GM18873 (cell line): ENCODE data around the gene KNTC1.
"Not testable (repeated sequence)": the region's sequence is repeated elsewhere in the genome, so short reads cannot be mapped to it uniquely, and the experiment has no call there.

ENCODE experiments used
- ATAC-seq: cut with Tn5 transposase; IDR thresholded peaks from one replicate; pipeline ENCODE4 v1.9.1; 2021; ENCODE audit warnings: mild to moderate bottlenecking, moderate library complexity, moderate number of reproducible peaks; ENCODE audit not compliant: unreplicated experiment, low FRiP score

KNTC1 gene

GRCh38 chr12:122526683-122527477, at the start of gene KNTC1, which contains the start of gene RSRC2:
Gene KNTC1 (plus strand): TSS chr12:122527249. CDS start chr12:122530064, 2,815 bp downstream.
Gene RSRC2 (minus strand): TSS chr12:122526936. CDS start chr12:122526853, 83 bp downstream.
- ATAC-seq: peak; percentile 84

- no peak for ATAC-seq
Observed at GRCh38 chr12:122480753-122481152, 46.3 kb upstream of the KNTC1 start.

GRCh38 chr12:122481861-122482260, 45.2 kb upstream of the KNTC1 start:
- no peak for ATAC-seq

GRCh38 chr12:122483969-122484368, 43.1 kb upstream of the KNTC1 start:
- no peak for ATAC-seq

- not testable (repeated sequence) for ATAC-seq
Observed at GRCh38 chr12:122484385-122484784, 42.7 kb upstream of the KNTC1 start.

- ATAC-seq: not testable (repeated sequence)
Observed at GRCh38 chr12:122486360-122486759, 40.7 kb upstream of the KNTC1 start.

GRCh38 chr12:122486805-122487426, 40.1 kb upstream of the KNTC1 start:
- no peak for ATAC-seq

- not testable (repeated sequence) for ATAC-seq
Observed at GRCh38 chr12:122487807-122488206, 39.2 kb upstream of the KNTC1 start.

GRCh38 chr12:122489038-122489437, 38.0 kb upstream of the KNTC1 start:
- no peak for ATAC-seq

GRCh38 chr12:122491991-122492390, 35.1 kb upstream of the KNTC1 start:
- no peak for ATAC-seq

- ATAC-seq: not testable (repeated sequence)
Observed at GRCh38 chr12:122493222-122493621, 33.8 kb upstream of the KNTC1 start.

GRCh38 chr12:122495258-122495657, 31.8 kb upstream of the KNTC1 start:
- ATAC-seq: no peak

- ATAC-seq: no peak
Observed at GRCh38 chr12:122499991-122500684, 26.9 kb upstream of the KNTC1 start.

- ATAC-seq: peak; percentile 88
Observed at GRCh38 chr12:122500685-122501488, 26.2 kb upstream of the KNTC1 start, which contains the start of gene ZCCHC8. Gene ZCCHC8 (minus strand): TSS chr12:122500932. CDS start chr12:122500840, 92 bp downstream.

GRCh38 chr12:122501489-122501989, 25.5 kb upstream of the KNTC1 start:
- ATAC-seq: no peak

GRCh38 chr12:122503147-122503751, 23.8 kb upstream of the KNTC1 start:
- ATAC-seq: no peak

GRCh38 chr12:122503783-122504590, 23.1 kb upstream of the KNTC1 start:
- ATAC-seq: no peak

- no peak for ATAC-seq
Observed at GRCh38 chr12:122505419-122506051, 21.5 kb upstream of the KNTC1 start.
